Esophagus squamous epithelium (tissue), 5 donors: ENCODE measurements around the gene RTL10. TPM values are rescaled to one million over a fixed set of nuclear protein-coding genes. Genes with fewer than 3 reads are reported as not detected.

Source experiments
- DNase-seq: peaks from one replicate; lab custom pipeline; 2025; lab: John Stamatoyannopoulos, UW
- H3K27ac ChIP-seq, 4 donors: fragments of 200-600 bp; sonication (generic); one replicate each; pipeline ENCODE4 v1.5.1; 2016 to 2019; ENCODE audit warnings: mild to moderate bottlenecking in 1 of 4
- H3K27me3 ChIP-seq, 4 donors: fragments of 200-600 bp; sonication (generic); 1 replicate in 3 of 4; 2 replicates in 1 of 4; pipeline versions ENCODE4 v1.5.1 to v1.6.0; 2017 to 2021; ENCODE audit warnings: antibody characterized with exemption in 1 of 4
- H3K36me3 ChIP-seq, 3 donors: fragments of 200-600 bp; sonication (generic); one replicate each; pipeline ENCODE4 v1.5.1; 2016 to 2019
- H3K4me1 ChIP-seq, 3 donors: fragments of 200-600 bp; sonication (generic); one replicate each; pipeline ENCODE4 v1.5.1; 2017 to 2019
- H3K4me3 ChIP-seq, 4 donors: fragments of 200-600 bp; sonication (generic); 1 replicate in 3 of 4; 2 replicates in 1 of 4; pipeline ENCODE4 v1.5.1; 2016 to 2019; ENCODE audit warnings: mild to moderate bottlenecking in 2 of 4, moderate library complexity in 1 of 4
- H3K9me3 ChIP-seq, 3 donors: fragments of 200-600 bp; sonication (generic); one replicate each; pipeline ENCODE4 v1.5.1; 2016 to 2019
- POLR2A ChIP-seq, 4 donors: fragments of 450-650 bp; IDR thresholded peaks; one replicate each; pipeline ENCODE4 v1.6.1; 2017; ENCODE audit warnings: antibody characterized with exemption in 4 of 4, mild to moderate bottlenecking in 4 of 4, moderate library complexity in 3 of 4
- WGBS, 2 donors: methylation state at CpG; one replicate each; pipeline ENCODE4 v1.1.5; 2018; 5-methylcytosine and 5-hydroxymethylcytosine counted together
- intact Hi-C: fragments of 100-400 bp; cut with DNase I; formaldehyde crosslinking; loops from one replicate; pipeline ENCODE4 v1.15.0; 2022
- total RNA-seq, 4 donors: library from RNA; depleted of rRNA; stranded (reverse); fragments of >200 nt; gene quantifications; one replicate each; pipeline ENCODE4 v1.1.0, GENCODE V29; 2016
- TF ChIP-seq, protein P1 (sequence below), 6 experiments: fragments of 450-650 bp in 4 of 6; fragments of 200-600 bp in 2 of 6; sonication (generic) in 2 of 6; IDR thresholded peaks; one replicate each; pipeline ENCODE4 v1.5.1; 2016 to 2019; ENCODE audit warnings: antibody characterized with exemption in 6 of 6, mild to moderate bottlenecking in 4 of 6, moderate library complexity in 4 of 6
- donor health status: DM: yes; HTN: yes; CAD: no.

RTL10 gene
- total RNA-seq, 4 donors from 2014 or later: 9.4 to 18.2 (median 11.4) TPM

DNA sequence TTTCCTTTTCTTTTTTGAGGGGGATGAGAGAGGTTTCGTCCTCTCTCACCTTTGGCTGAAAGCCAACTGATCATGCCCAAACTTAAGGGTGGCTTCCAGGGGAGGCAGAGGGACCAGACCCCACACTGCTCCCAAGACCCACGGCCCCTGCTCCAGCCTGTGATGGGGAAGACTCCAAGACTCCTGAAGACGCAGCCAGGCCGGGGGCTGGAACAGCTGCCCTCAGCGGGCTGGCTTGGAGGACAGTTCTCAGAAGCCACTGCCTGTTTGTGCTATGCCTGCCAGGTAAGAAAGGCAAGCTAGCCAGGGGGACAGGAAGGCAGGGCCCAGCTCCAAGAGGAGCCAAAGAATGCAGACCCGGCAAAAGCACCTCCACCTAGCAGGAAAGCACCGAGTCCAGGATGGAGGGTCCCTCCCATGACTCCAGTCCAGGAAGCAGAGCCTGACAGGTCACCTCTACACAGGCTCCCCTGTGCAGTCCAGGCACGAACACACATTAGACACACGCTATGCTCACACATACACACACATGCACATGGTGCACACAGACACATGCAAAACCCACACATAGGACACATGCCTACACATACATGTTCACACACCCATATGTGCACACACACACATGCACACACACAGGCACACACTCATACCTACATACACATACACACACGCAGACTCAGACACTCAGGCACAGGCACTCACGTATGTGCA, 31.3 kb downstream of the RTL10 start:
- DNase-seq: no peak
- Histone ChIP-seq H3K9me3 (no peaks in the 10 kb centered on the region), H3K27me3 (no peaks in the 10 kb centered on the region), H3K4me3 (no peak overlapping the region), H3K36me3 (peaks cover 0 to 10% (median 0%) of the 10 kb centered on the region in 3 donors), H3K27ac (no peak overlapping the region), H3K4me1 (peaks cover 0 to 39% (median 13%) of the 10 kb centered on the region in 3 donors)
- 70 to 79% methylated on average over 3 to 6 of the region's 11 CpGs for WGBS, 2 donors
- TF ChIP-seq POLR2A (IDR thresholded peaks at IDR 0.05): no peak
- TF ChIP-seq, protein P1, sequence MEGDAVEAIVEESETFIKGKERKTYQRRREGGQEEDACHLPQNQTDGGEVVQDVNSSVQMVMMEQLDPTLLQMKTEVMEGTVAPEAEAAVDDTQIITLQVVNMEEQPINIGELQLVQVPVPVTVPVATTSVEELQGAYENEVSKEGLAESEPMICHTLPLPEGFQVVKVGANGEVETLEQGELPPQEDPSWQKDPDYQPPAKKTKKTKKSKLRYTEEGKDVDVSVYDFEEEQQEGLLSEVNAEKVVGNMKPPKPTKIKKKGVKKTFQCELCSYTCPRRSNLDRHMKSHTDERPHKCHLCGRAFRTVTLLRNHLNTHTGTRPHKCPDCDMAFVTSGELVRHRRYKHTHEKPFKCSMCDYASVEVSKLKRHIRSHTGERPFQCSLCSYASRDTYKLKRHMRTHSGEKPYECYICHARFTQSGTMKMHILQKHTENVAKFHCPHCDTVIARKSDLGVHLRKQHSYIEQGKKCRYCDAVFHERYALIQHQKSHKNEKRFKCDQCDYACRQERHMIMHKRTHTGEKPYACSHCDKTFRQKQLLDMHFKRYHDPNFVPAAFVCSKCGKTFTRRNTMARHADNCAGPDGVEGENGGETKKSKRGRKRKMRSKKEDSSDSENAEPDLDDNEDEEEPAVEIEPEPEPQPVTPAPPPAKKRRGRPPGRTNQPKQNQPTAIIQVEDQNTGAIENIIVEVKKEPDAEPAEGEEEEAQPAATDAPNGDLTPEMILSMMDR (IDR thresholded peaks at IDR 0.05): no peak
- intact Hi-C loops: no loop called here

DNA sequence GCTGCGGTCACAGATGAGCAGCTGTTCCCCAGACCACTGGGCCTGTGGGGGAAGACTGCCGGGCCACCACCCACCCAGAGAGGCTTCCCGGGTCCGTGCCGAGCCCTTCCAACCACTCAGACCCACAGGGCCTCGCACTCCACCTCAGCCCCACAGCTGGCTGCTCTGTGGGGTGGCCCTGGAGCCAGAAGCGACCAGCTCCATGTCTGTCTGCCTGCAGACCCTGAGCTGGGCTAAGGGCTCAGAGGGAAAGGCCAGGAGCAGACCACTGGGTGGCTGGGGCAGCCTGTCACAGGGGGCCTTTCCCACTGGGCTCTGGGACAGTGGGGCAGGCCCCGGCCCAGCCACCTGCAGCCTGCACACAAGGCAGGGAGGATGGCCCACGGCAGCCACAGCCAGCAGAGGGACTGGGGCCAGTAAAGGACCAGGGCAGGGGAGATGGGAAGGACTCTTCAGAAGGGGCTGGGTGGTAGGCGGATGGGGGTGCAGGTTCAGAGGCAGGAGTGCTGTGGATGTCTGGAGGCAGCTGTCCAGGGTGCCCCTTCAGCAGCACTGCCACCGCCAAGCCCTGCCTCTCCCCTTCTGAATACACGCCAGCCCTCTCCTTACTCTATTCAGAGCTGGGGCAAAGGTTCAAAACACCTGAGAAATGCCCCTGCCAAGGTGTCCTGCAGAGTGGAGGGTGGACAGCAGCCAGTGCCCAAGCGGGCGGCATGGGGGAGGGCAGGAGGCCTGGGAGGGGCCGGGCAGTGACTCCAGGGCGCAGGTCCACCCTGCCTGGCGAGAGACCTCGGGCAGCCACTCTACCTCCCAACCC, 32.2 kb downstream of the RTL10 start:
- Histone ChIP-seq H3K4me1 (peaks cover 0 to 34% (median 13%) of the 10 kb centered on the region in 3 donors), H3K27ac (no peak overlapping the region), H3K9me3 (no peaks in the 10 kb centered on the region), H3K36me3 (peaks cover 0 to 10% (median 0%) of the 10 kb centered on the region in 3 donors), H3K4me3 (no peak overlapping the region), H3K27me3 (no peaks in the 10 kb centered on the region)
- DNase-seq: no peak
- intact Hi-C loops: no loop called here
- TF ChIP-seq POLR2A (IDR thresholded peaks at IDR 0.05): no peak
- TF ChIP-seq, protein P1 (IDR thresholded peaks at IDR 0.05): no peak
- 93 to 100% methylated on average over 3 to 6 of the region's 18 CpGs for WGBS, 2 donors

DNA sequence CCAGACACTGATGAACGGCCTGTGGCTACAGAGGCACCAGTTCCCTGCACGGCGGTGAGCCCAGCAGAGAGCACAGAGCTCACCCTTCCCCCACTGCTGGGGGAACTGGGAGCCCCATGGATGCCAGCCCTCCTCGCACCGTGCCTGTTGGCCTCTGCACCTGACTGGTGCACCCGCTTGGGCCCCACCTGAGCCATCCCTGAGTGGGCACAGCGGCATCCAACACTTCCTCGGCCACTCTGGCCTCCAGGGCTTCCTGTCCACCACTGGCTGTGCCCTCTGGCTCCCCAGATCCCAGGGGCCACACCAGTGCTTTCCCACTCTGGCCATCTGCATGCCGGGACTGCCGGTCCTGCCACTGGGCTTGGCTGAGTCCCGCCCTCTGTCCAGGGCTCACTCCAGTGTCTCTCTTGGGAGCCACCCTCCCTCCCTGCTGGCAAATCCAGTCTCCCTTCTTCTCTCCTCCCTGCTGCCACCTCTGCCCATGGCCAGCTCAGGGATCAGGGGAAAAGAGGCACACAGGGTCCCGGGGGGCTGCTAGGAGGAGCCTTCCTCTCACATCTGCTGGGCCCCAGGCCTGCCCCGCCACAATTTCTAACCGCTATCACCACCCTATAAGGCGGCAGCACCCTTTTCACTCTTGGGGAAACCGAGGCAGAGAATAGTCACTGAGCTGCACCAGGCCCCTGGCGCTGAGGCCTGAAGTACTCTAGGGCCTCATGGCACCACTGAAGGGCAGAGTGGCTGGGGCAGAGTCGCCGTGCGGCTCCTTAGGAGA, 33.0 kb downstream of the RTL10 start:
- Histone ChIP-seq H3K4me1 (peaks cover 0 to 27% (median 13%) of the 10 kb centered on the region in 3 donors), H3K36me3 (peaks cover 0 to 10% (median 0%) of the 10 kb centered on the region in 3 donors), H3K27me3 (no peaks in the 10 kb centered on the region), H3K27ac (no peak overlapping the region), H3K9me3 (no peaks in the 10 kb centered on the region), H3K4me3 (no peak overlapping the region)
- 90 to 95% methylated on average over 2 to 8 of the region's 20 CpGs for WGBS, 2 donors
- no peak for DNase-seq
- intact Hi-C loops: no loop called here
- TF ChIP-seq POLR2A (IDR thresholded peaks at IDR 0.05): no peak
- TF ChIP-seq, protein P1 (IDR thresholded peaks at IDR 0.05): no peak

DNA sequence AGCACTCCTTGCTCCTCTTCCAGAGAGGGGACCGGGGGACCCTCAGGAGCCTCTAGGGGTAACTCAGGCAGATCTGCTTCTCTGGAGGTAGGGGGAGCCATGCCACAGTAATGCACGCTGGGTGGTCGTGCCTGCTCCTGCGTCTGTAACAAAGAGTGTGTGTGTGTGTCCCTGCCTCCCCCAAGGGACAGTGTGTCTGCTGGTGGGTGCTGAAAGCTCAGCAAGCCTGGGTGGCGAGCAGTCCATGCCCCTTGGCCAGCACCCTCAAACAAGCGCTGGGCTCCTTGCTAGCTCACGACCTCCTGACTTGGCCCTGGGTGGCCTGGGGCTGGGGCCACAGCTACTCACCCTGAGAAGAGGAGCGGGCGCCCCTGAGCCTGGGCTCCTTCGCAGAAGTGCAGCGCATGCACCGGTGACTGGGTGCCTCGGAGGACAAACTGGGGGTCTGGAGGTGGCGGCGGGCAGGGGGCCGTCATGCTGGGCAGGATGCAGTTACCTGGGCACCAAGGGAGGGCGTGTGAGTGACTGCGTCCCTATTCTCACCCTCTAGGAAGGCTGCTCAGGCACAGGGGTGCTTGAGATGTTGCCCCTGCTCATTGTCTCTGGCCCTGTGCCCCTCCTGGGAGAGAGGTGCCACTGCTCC, 33.7 kb downstream of the RTL10 start:
- H3K27ac ChIP-seq: no peak overlapping the region
- H3K4me3 ChIP-seq: no peak overlapping the region
- no peak for TF ChIP-seq POLR2A (IDR thresholded peaks at IDR 0.05)
- TF ChIP-seq, protein P1 (IDR thresholded peaks at IDR 0.05): no peak
- H3K36me3 ChIP-seq: peaks cover 0 to 10% (median 0%) of the 10 kb centered on the region in 3 donors
- DNase-seq: no peak
- 90% methylated on average over 8 of the region's 18 CpGs; no CpG with 5 or more reads in 1 of the 2 donors for WGBS, 2 donors
- H3K9me3 ChIP-seq: no peaks in the 10 kb centered on the region
- intact Hi-C loops: no loop called here
- no peaks in the 10 kb centered on the region for H3K27me3 ChIP-seq
- peaks cover 0 to 24% (median 13%) of the 10 kb centered on the region in 3 donors for H3K4me1 ChIP-seq
